Measurements from ENCODE around the gene RELL1. TPM values are rescaled to one million over a fixed set of nuclear protein-coding genes. Genes with fewer than 3 reads are reported as not detected.

RELL1 gene
- total and polyA plus RNA-seq, 3 donors from 2014 or later: 3.1 to 20.4 (median 10.2) TPM

GRCh38 chr4:37635155-37635554, 51.0 kb downstream of the RELL1 start:
- 79 to 86% methylated on average over 6 of the region's 6 CpGs for WGBS, 2 donors
- no peak for TF ChIP-seq CTCF (IDR thresholded peaks at IDR 0.05)
- TF ChIP-seq POLR2A (IDR thresholded peaks at IDR 0.05): no peak

GRCh38 chr4:37634180-37634579, 52.0 kb downstream of the RELL1 start:
- WGBS, 2 donors: 90 to 91% methylated on average over 4 of the region's 4 CpGs
- H3K4me1 ChIP-seq: no peaks in the 10 kb centered on the region
- no peak for DNase-seq
- TF ChIP-seq POLR2A (IDR thresholded peaks at IDR 0.05): no peak
- no peak for TF ChIP-seq CTCF (IDR thresholded peaks at IDR 0.05)
- H3K9me3 ChIP-seq: no peaks in the 10 kb centered on the region
- intact Hi-C loops (cut with DNase I; ENCODE audit: low total_unique reads): no loop called here
- no peak overlapping the region for H3K27ac ChIP-seq
- no peaks in the 10 kb centered on the region for H3K27me3 ChIP-seq
- H3K36me3 ChIP-seq (ENCODE audit: low read depth, missing control alignments): no peaks in the 10 kb centered on the region
- no peak overlapping the region for H3K4me3 ChIP-seq

More at GRCh38 chr4:37635155-37635554, 51.0 kb downstream of the RELL1 start:
- Histone ChIP-seq H3K27me3 (no peaks in the 10 kb centered on the region), H3K4me3 (no peak overlapping the region), H3K9me3 (no peaks in the 10 kb centered on the region), H3K27ac (no peak overlapping the region), H3K36me3 (ENCODE audit: low read depth, missing control alignments) (no peaks in the 10 kb centered on the region), H3K4me1 (no peaks in the 10 kb centered on the region)
- no peak for DNase-seq
- intact Hi-C loops (cut with DNase I; ENCODE audit: low total_unique reads): no loop called here

GRCh38 chr4:37632836-37633235, 53.3 kb downstream of the RELL1 start:
- no peaks in the 10 kb centered on the region for H3K4me1 ChIP-seq
- H3K9me3 ChIP-seq: no peaks in the 10 kb centered on the region
- no peak overlapping the region for H3K4me3 ChIP-seq
- H3K36me3 ChIP-seq (ENCODE audit: low read depth, missing control alignments): no peaks in the 10 kb centered on the region
- H3K27ac ChIP-seq: no peak overlapping the region
- no peak for TF ChIP-seq CTCF (IDR thresholded peaks at IDR 0.05)
- no peak for TF ChIP-seq POLR2A (IDR thresholded peaks at IDR 0.05)
- no peaks in the 10 kb centered on the region for H3K27me3 ChIP-seq
- WGBS, 2 donors: 86 to 88% methylated on average over 3 of the region's 3 CpGs
- intact Hi-C loops (cut with DNase I; ENCODE audit: low total_unique reads): no loop called here
- no peak for DNase-seq

GRCh38 chr4:37631551-37631950, 54.6 kb downstream of the RELL1 start:
- Histone ChIP-seq H3K36me3 (ENCODE audit: low read depth, missing control alignments) (no peaks in the 10 kb centered on the region), H3K4me3 (no peak overlapping the region), H3K27me3 (no peaks in the 10 kb centered on the region), H3K4me1 (no peaks in the 10 kb centered on the region), H3K27ac (peak overlapping the region in 1 of 2 donors; percentile 50), H3K9me3 (no peaks in the 10 kb centered on the region)
- WGBS, 2 donors: 41 to 43% methylated on average over 2 of the region's 2 CpGs
- DNase-seq: peak; percentile 89
- intact Hi-C loops (cut with DNase I; ENCODE audit: low total_unique reads): no loop called here
- no peak for TF ChIP-seq POLR2A (IDR thresholded peaks at IDR 0.05)
- TF ChIP-seq CTCF (IDR thresholded peaks at IDR 0.05): no peak

GRCh38 chr4:37629713-37630112, 56.5 kb downstream of the RELL1 start:
- TF ChIP-seq POLR2A (IDR thresholded peaks at IDR 0.05) (no peak), CTCF (IDR thresholded peaks at IDR 0.05) (no peak)
- DNase-seq: no peak
- Histone ChIP-seq H3K27ac (no peak overlapping the region), H3K36me3 (ENCODE audit: low read depth, missing control alignments) (no peaks in the 10 kb centered on the region), H3K27me3 (no peaks in the 10 kb centered on the region), H3K9me3 (no peaks in the 10 kb centered on the region), H3K4me3 (no peak overlapping the region), H3K4me1 (no peaks in the 10 kb centered on the region)
- intact Hi-C loops (cut with DNase I; ENCODE audit: low total_unique reads): no loop called here
- WGBS, 2 donors: 96% methylated on average over 6 of the region's 6 CpGs
